Suppressor macrophage (primary cell): ENCODE data around the gene SLC23A2.
"Not testable (repeated sequence)": the region's sequence is repeated elsewhere in the genome, so short reads cannot be mapped to it uniquely, and the experiment has no call there.

Experiments used
- DNase-seq, 4 experiments: peaks; one replicate each; pipeline ENCODE4 v3.0.0-alpha.2; 2020 to 2022

Gene SLC23A2

GRCh38 chr20:4898282-4899244 lies 102.7 kb downstream of the SLC23A2 start:
- DNase-seq, result peak in 3 of 4 experiments; percentile 40 to 65 (median 52)

- DNase-seq, result no peak
These were observed 103.7 kb downstream of the SLC23A2 start for GRCh38 chr20:4897600-4897999.

- no peak for DNase-seq
These were observed 104.3 kb downstream of the SLC23A2 start for GRCh38 chr20:4896971-4897497.

- DNase-seq, result no peak
These were observed 105.1 kb downstream of the SLC23A2 start for GRCh38 chr20:4896119-4896702.

- peak; percentile 21 to 80 (median 52) for DNase-seq
These were observed 106.3 kb downstream of the SLC23A2 start for GRCh38 chr20:4894981-4895381.

GRCh38 chr20:4894409-4894808 lies 106.9 kb downstream of the SLC23A2 start:
- DNase-seq, result no peak

- DNase-seq, result no peak
These were observed 107.6 kb downstream of the SLC23A2 start for GRCh38 chr20:4893709-4894108.

GRCh38 chr20:4891997-4892396 lies 109.3 kb downstream of the SLC23A2 start:
- no peak for DNase-seq

- no peak for DNase-seq
These were observed 110.0 kb downstream of the SLC23A2 start for GRCh38 chr20:4891190-4891763.

- no peak for DNase-seq
These were observed 111.9 kb downstream of the SLC23A2 start for GRCh38 chr20:4889446-4889845.

GRCh38 chr20:4887586-4887985 lies 113.7 kb downstream of the SLC23A2 start:
- no peak for DNase-seq

- DNase-seq, result peak; percentile 68 to 84 (median 76)
These were observed 114.4 kb downstream of the SLC23A2 start for GRCh38 chr20:4886771-4887527.

- peak in 3 of 4 experiments; percentile 21 to 25 (median 22) for DNase-seq
These were observed 115.4 kb downstream of the SLC23A2 start for GRCh38 chr20:4885877-4886276.

- no peak for DNase-seq
These were observed 117.8 kb downstream of the SLC23A2 start for GRCh38 chr20:4883546-4883945.

GRCh38 chr20:4883051-4883450 lies 118.3 kb downstream of the SLC23A2 start:
- no peak for DNase-seq

- no peak for DNase-seq
These were observed 120.1 kb downstream of the SLC23A2 start for GRCh38 chr20:4881006-4881730.

GRCh38 chr20:4880051-4880450 lies 121.3 kb downstream of the SLC23A2 start:
- DNase-seq, result no peak

- DNase-seq, result not testable (repeated sequence)
These were observed 123.2 kb downstream of the SLC23A2 start for GRCh38 chr20:4878099-4878498.

- DNase-seq, result no peak
These were observed 124.6 kb downstream of the SLC23A2 start for GRCh38 chr20:4876731-4877130.

GRCh38 chr20:4876301-4876700 lies 125.0 kb downstream of the SLC23A2 start:
- DNase-seq, result no peak

- no peak for DNase-seq
These were observed 125.7 kb downstream of the SLC23A2 start for GRCh38 chr20:4875578-4876067.

GRCh38 chr20:4873396-4873795 lies 127.9 kb downstream of the SLC23A2 start:
- no peak for DNase-seq
